Panc1 (cell line): Measurements from ENCODE around the gene PTPRH. TPM values are rescaled to one million over a fixed set of nuclear protein-coding genes. Genes with fewer than 3 reads are reported as not detected.

Experiments
- ATAC-seq: fragments of 200-7000 bp; cut with Tn5 transposase; 2 replicates; pipeline ENCODE4 v1.9.1; 2020; ENCODE audit warnings: mild to moderate bottlenecking, moderate library complexity
- BruUV-seq: library from RNA; stranded (reverse); fragments of 400-500 nt; replicated peaks from 2 replicates; lab custom pipeline; 2021; lab: Mats Ljungman, UMichigan
- CTCF ChIA-PET: fragments of 300-600 bp; sonication (Branson Sonifier 250); formaldehyde crosslinking; loops from one replicate; lab custom pipeline; 2022; ENCODE audit warnings: antibody characterized with exemption; lab: Charles Lee
- POLR2A ChIA-PET: fragments of 300-600 bp; sonication (Branson Sonifier 250); formaldehyde crosslinking; loops from one replicate; lab custom pipeline; 2022; ENCODE audit warnings: antibody characterized with exemption; lab: Charles Lee
- DNase-seq: peaks from one replicate; pipeline ENCODE4 v3.0.0-alpha.2; 2010; ENCODE audit warnings: low read depth, low spot score
- H3K27ac ChIP-seq: 2 replicates; pipeline ENCODE4 v1.5.1; 2011; ENCODE audit warnings: mild to moderate bottlenecking, low read length, inconsistent platforms
- H3K27me3 ChIP-seq: fragments of 200-500 bp; sonication (Bioruptor generic); 2 replicates; pipeline ENCODE4 v1.6.0; 2014; ENCODE audit warnings: low read length, inconsistent platforms; ENCODE audit not compliant: control insufficient read depth, insufficient read depth
- H3K36me3 ChIP-seq: fragments of 200-500 bp; sonication (Bioruptor generic); 2 replicates; pipeline ENCODE4 v1.5.1; 2014; ENCODE audit warnings: inconsistent platforms, mild to moderate bottlenecking, low read length, moderate library complexity; ENCODE audit not compliant: control insufficient read depth, insufficient read depth
- H3K4me1 ChIP-seq: 2 replicates; pipeline ENCODE4 v1.5.1; 2011; ENCODE audit warnings: inconsistent platforms, mild to moderate bottlenecking, low read length, moderate library complexity; ENCODE audit not compliant: control insufficient read depth, insufficient read depth
- H3K4me3 ChIP-seq, 2 experiments: 2 replicates each; pipeline ENCODE4 v1.5.1; 2011 to 2012; ENCODE audit warnings: low read depth in 2 of 2, low read length in 2 of 2, mild to moderate bottlenecking in 2 of 2, inconsistent platforms in 1 of 2, moderate library complexity in 1 of 2
- H3K9me3 ChIP-seq: fragments of 200-500 bp; sonication (Bioruptor generic); 2 replicates; pipeline ENCODE4 v1.5.1; 2014; ENCODE audit warnings: low read depth, mild to moderate bottlenecking, inconsistent platforms, low read length, moderate library complexity; ENCODE audit not compliant: control insufficient read depth, insufficient read depth
- POLR2AphosphoS5 ChIP-seq: IDR thresholded peaks from 2 replicates; pipeline ENCODE4 v1.6.1; 2012; ENCODE audit warnings: mild to moderate bottlenecking, low read depth, low read length, moderate library complexity
- SIN3A ChIP-seq: IDR thresholded peaks from 2 replicates; pipeline ENCODE4 v1.6.1; 2012; ENCODE audit warnings: low read depth, mild to moderate bottlenecking, low read length, moderate library complexity, borderline replicate concordance; ENCODE audit not compliant: insufficient read depth
- TCF7L2 ChIP-seq: IDR thresholded peaks from 2 replicates; pipeline ENCODE4 v1.6.1; 2011; ENCODE audit warnings: mild to moderate bottlenecking, low read depth, low read length, inconsistent platforms
- in situ Hi-C: cut with HindIII; loops from 2 replicates; pipeline ENCODE4 v1.10.0; 2016; ENCODE audit warnings: low sequenced_read_pairs, low pct_unique_long_range_greater_than_20kb
- intact Hi-C: fragments of 100-400 bp; cut with micrococcal nuclease; formaldehyde crosslinking; loops from one replicate; pipeline ENCODE4 v1.10.0; 2022; ENCODE audit not compliant: unreplicated experiment
- total RNA-seq: library from RNA; stranded (reverse); gene quantifications from one replicate; pipeline ENCODE4 v1.2.1, GENCODE V29; 2021; ENCODE audit not compliant: unreplicated experiment
- TF ChIP-seq, protein P1 (sequence below), 2 experiments: IDR thresholded peaks; 2 replicates each; pipeline ENCODE4 v1.6.1; 2011 to 2012; ENCODE audit warnings: low read depth in 2 of 2, control low read depth in 1 of 2, low read length in 1 of 2, mild to moderate bottlenecking in 1 of 2, moderate library complexity in 1 of 2; ENCODE audit not compliant: insufficient read depth in 1 of 2
- TF ChIP-seq, protein P2 (sequence below): fragments of 450-650 bp; IDR thresholded peaks from 2 replicates; pipeline ENCODE4 v1.5.1; 2017; ENCODE audit warnings: mild to moderate bottlenecking

The PTPRH gene
- total RNA-seq, 1 experiment from 2014 or later = 42.8 TPM

DNA sequence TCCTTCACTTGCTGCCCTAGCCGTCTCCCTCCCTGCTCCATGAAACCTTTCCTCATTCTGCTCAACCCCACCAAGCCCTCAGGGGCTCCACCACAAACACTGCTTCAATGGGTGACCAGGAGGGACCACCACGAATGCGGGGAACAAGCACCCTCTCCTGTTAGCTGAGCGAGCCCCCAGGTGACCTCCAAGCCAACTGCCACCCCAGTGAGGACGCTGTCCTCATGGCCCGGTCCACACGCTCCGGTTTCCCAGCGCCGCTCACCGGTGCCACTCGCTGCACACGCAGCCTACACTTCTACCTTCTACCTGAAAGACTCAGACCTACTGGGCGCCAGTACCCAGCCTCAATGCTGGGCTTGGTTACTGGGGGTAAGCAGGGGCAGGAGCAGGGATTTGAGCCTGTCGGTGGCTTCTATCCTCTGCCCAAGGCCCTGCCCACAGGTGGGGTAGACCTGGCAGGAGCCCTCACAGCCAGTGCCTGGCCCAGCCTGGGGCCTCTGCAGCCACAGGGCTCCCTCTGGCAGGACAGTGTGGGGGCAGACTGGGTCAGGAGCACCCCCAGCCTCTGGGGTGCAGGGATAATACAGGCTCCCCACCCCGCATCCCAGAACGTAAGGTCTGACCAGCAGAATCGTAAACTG is 20.0 kb upstream of the PTPRH start:
- ATAC-seq (no peak; the same call in 1 of the 2 replicates), DNase-seq (no peak)
- Histone ChIP-seq H3K4me1 (peaks cover 13% of the 10 kb centered on the region; the same call in 1 of the 2 replicates), H3K4me3 (no peak overlapping the region), H3K36me3 (peaks cover 25% of the 10 kb centered on the region), H3K9me3 (no peaks in the 10 kb centered on the region), H3K27ac (no peak overlapping the region), H3K27me3 (no peaks in the 10 kb centered on the region)
- CTCF ChIA-PET = no interaction called here
- BruUV-seq = no TSS peak
- in situ Hi-C loops = no loop called here
- TF ChIP-seq, protein P1, sequence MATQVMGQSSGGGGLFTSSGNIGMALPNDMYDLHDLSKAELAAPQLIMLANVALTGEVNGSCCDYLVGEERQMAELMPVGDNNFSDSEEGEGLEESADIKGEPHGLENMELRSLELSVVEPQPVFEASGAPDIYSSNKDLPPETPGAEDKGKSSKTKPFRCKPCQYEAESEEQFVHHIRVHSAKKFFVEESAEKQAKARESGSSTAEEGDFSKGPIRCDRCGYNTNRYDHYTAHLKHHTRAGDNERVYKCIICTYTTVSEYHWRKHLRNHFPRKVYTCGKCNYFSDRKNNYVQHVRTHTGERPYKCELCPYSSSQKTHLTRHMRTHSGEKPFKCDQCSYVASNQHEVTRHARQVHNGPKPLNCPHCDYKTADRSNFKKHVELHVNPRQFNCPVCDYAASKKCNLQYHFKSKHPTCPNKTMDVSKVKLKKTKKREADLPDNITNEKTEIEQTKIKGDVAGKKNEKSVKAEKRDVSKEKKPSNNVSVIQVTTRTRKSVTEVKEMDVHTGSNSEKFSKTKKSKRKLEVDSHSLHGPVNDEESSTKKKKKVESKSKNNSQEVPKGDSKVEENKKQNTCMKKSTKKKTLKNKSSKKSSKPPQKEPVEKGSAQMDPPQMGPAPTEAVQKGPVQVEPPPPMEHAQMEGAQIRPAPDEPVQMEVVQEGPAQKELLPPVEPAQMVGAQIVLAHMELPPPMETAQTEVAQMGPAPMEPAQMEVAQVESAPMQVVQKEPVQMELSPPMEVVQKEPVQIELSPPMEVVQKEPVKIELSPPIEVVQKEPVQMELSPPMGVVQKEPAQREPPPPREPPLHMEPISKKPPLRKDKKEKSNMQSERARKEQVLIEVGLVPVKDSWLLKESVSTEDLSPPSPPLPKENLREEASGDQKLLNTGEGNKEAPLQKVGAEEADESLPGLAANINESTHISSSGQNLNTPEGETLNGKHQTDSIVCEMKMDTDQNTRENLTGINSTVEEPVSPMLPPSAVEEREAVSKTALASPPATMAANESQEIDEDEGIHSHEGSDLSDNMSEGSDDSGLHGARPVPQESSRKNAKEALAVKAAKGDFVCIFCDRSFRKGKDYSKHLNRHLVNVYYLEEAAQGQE (IDR thresholded peaks at IDR 0.05; ENCODE audit: insufficient read depth in 1 of 2, low read depth in 2 of 2, low read length in 1 of 2) = no peak
- TF ChIP-seq POLR2AphosphoS5 = no peak
- TF ChIP-seq, protein P2, sequence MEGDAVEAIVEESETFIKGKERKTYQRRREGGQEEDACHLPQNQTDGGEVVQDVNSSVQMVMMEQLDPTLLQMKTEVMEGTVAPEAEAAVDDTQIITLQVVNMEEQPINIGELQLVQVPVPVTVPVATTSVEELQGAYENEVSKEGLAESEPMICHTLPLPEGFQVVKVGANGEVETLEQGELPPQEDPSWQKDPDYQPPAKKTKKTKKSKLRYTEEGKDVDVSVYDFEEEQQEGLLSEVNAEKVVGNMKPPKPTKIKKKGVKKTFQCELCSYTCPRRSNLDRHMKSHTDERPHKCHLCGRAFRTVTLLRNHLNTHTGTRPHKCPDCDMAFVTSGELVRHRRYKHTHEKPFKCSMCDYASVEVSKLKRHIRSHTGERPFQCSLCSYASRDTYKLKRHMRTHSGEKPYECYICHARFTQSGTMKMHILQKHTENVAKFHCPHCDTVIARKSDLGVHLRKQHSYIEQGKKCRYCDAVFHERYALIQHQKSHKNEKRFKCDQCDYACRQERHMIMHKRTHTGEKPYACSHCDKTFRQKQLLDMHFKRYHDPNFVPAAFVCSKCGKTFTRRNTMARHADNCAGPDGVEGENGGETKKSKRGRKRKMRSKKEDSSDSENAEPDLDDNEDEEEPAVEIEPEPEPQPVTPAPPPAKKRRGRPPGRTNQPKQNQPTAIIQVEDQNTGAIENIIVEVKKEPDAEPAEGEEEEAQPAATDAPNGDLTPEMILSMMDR = no peak
- TF ChIP-seq SIN3A = no peak
- no peak for TF ChIP-seq TCF7L2
- intact Hi-C loops = no loop called here
- POLR2A ChIA-PET = no interaction called here

DNA sequence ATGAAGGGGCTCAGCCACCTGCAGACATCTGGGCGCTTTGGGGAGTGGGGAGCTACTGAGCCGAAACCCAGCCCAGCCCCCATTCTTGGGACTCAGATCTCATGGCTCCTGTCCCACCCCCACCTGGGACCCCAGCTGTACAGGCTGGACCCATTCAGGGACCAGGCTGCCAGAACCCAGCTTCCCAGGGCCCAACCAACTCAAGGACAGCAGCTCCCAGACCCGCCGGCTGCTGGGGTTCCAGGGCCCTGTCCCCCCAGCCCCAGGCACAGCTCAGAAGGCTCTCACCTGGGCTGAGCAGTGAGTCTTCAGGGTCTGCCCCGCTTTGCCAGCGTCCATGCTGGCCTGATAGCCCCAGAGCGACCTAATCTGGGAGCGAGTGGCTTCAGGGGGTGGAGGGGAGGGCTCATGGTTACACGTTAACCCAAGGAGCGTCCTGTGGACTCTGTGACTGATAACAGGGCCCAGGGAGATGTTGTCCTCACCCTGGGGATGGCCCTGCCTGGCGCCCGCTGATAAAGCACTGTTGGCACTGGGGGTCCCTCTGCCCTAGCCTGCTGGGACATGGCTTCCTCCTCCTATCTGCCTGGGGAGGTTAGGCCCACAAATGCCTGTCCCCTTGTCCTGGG is 19.2 kb upstream of the PTPRH start, which contains the start of gene TMEM86B:
Gene TMEM86B (minus strand): TSS at position 361 of the 629 bp plus-strand sequence. CDS start 22 bp downstream, at position 339.
- ChIA-PET CTCF (interaction anchor here (0.6 kb wide), 1 partner anchor 1269 kb away, joined by 10 read pairs; no protein-coding TSS in a partner anchor), POLR2A (no interaction called here)
- no peak within 1 kb of the TSS for H3K4me3 ChIP-seq
- BruUV-seq = no TSS peak
- intact Hi-C loops (no loop called here), in situ Hi-C loops (no loop called here)
- DNase-seq = no peak
- ATAC-seq = no peak
- TF ChIP-seq SIN3A = no peak
- TF ChIP-seq TCF7L2 = no peak
- TF ChIP-seq, protein P1 (IDR thresholded peaks at IDR 0.05; ENCODE audit: insufficient read depth in 1 of 2, low read depth in 2 of 2, low read length in 1 of 2) = no peak
- no peak for TF ChIP-seq POLR2AphosphoS5
- H3K9me3 ChIP-seq = no peaks in the 10 kb centered on the region
- no peak within 1 kb of the TSS; the same call in 1 of the 2 replicates for H3K27ac ChIP-seq
- peaks cover 23% of the 10 kb centered on the region for H3K36me3 ChIP-seq
- H3K27me3 ChIP-seq = no peaks in the 10 kb centered on the region
- H3K4me1 ChIP-seq = peaks cover 13% of the 10 kb centered on the region; the same call in 1 of the 2 replicates
